M059J (cell line): Measurements from ENCODE around the gene CDC16. TPM values are rescaled to one million over a fixed set of nuclear protein-coding genes. Genes with fewer than 3 reads are reported as not detected.
"Not testable (repeated sequence)": the region's sequence is repeated elsewhere in the genome, so short reads cannot be mapped to it uniquely, and the experiment has no call there.

ENCODE experiments used
- DNase-seq: peaks from one replicate; pipeline ENCODE4 v3.0.0-alpha.2; 2012; ENCODE audit warnings: low read depth
- total RNA-seq: library from RNA; depleted of rRNA; stranded (reverse); fragments of >200 nt; shearing (Covaris generic); gene quantifications from 2 replicates; pipeline ENCODE4 v1.2.3, GENCODE V29; 2014; rRNA removed

Gene CDC16, protein sequence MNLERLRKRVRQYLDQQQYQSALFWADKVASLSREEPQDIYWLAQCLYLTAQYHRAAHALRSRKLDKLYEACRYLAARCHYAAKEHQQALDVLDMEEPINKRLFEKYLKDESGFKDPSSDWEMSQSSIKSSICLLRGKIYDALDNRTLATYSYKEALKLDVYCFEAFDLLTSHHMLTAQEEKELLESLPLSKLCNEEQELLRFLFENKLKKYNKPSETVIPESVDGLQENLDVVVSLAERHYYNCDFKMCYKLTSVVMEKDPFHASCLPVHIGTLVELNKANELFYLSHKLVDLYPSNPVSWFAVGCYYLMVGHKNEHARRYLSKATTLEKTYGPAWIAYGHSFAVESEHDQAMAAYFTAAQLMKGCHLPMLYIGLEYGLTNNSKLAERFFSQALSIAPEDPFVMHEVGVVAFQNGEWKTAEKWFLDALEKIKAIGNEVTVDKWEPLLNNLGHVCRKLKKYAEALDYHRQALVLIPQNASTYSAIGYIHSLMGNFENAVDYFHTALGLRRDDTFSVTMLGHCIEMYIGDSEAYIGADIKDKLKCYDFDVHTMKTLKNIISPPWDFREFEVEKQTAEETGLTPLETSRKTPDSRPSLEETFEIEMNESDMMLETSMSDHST
- 18.7 and 29.8 TPM in 2 replicates for total RNA-seq

DNA sequence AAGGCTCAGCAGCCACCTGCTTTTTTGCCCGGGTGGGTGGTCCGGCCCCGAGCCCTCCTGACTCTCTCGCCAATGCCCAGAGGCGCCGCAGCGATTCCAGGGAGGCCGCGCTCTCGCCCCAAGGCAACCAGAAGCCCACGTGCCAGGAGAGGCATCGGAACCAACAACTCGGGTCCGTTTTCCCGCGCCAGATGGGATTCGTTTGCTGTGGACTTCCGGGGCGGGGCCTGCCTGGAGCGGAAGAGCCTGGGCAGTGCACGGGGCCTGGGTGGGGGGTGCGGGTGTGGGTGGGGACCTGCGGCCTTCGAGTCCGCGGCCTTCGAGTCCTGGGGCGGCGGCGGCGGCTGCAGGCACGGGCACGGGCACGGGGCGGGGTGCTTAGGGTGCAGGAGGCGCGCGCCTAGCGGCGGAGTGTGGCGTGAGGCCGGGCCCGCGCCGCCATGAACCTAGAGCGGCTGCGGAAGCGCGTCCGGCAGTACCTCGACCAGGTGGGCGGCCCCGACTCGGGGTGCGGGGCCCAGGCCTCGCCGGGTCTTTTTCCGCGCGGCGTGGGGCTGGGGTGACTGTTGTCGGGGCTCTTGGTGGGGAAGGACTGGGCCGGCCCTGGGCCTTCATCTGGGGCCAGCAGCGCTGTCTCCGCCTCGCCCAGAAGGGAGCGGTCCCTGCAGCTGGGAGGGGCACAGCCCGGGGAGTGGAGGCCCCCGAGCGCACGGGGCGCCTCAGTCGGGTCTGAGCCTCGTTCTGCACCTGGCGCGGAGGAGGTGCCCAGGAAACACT lies at the start of gene CDC16:
TSS of gene CDC16 (plus strand) at position 253 of the 777 bp plus-strand sequence. CDS start at position 441, 188 bp downstream.
- peak; percentile 88 for DNase-seq

DNA sequence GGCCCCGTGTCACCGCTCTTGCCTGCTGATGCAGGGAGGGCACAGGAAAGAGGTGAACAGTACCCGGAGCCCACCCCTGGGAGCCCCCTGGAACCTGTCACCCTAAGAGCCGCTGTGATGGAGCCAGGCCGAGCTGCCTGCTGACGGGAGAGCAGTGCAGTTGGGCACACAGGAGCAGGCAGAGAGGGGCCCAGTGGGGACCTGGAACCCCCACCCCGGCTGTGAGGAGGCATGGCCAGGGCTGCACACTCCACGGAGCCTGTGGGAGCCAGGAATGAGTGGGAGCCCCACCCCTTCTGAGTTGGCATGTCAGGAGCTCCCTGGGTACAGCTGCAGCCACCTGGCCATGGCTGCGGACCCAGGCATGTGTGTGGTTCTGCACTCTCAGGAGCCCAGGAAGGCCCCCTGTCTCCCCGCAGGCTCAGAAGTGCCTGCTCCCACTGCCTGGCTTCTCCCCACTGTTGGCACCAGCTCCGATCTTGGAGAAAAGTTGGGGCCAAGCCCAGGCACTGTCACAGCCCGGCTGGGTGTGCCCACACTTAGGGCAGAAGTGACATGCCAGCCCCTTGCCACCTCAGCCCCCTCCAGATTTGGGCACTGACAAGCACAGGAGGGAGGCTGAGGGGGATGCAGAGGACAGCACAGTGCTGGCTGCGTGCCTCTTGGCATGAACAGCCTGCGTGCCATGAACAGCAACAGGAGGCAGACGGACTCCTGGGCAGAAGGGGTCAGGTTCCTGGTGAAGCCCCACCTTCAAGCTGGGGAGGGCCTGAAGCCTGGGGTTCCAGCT lies 49.3 kb upstream of the CDC16 start:
- no peak for DNase-seq

DNA sequence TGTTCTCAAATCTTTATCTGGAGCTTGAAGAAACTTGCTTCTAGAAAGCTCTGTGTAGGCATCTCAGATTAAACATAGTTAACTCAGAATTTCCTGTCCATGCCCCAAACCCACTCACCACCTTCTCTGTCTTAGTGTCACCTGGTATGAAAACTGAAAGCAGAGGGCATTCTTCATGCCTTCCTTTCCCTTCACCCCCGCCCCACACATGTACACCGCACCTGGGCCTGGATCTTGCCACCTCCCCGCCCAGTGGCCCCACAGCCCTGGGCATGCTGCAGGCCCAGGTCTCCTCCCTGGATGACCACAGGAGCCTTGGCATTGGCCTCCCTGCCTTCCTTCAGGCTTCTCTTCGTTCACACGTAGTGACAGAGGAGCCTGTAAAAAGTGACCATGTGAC lies 39.8 kb upstream of the CDC16 start:
- DNase-seq: no peak

DNA sequence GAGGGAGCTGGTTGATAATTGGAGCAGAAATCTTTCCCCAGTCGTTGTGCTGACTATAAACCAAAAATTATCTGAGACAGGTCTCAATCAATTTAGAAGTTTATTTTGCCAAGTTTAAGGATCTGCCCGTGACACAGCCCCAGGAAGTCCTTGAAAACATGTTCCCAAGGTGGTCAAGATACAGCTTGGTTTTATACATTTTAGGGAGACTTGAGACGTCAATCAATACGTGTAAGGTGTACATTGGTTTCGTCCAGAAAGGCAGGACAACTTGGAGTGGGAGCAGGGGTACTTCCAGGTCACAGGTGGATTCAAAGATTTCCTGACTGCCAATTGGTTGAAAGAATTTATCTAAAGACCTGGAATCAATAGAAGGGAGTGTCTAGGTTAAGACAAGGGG lies 38.1 kb upstream of the CDC16 start:
- DNase-seq: no peak

DNA sequence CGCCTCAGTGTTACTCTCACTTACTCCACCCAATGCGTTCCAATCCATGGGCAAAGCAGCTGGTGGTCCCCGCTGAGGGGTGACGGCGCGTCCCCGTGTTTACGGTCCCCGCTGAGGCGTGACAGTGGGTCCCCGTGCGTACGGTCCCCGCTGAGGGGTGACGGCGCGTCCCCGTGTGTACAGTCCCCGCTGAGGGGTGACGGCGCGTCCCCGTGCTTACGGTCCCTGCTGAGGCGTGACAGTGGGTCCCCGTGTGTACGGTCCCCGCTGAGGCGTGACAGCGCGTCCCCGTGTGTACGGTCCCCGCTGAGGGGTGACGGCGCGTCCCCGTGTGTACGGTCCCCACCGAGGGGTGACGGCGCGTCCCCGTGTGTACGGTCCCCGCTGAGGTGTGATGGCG lies 36.1 kb upstream of the CDC16 start:
- DNase-seq: no peak

DNA sequence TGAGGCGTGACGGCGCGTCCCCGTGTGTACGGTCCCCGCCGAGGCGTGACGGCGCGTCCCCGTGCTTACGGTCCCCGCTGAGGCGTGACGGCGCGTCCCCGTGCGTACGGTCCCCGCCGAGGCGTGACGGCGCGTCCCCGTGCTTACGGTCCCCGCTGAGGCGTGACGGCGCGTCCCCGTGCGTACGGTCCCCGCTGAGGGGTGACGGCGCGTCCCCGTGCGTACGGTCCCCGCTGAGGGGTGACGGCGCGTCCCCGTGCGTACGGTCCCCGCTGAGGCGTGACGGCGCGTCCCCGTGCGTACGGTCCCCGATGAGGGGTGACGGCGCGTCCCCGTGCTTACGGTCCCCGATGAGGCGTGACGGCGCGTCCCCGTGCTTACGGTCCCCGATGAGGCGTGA lies 35.2 kb upstream of the CDC16 start:
- DNase-seq: not testable (repeated sequence)

DNA sequence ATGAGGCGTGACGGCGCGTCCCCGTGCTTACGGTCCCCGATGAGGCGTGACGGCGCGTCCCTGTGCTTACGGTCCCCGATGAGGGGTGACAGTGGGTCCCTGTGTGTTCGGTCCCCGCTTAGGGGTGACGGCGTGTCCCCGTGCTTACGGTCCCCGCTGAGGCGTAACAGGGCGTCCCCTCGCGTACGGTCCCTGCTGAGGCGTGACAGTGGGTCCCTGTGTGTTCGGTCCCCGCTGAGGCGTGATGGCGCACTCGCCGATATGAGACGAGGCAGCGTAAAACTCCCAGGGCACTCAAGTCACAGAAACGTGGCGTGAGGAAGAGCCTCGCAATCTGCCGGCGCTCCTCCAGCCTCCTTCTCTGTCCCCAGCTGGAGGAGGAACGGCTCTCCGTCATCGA lies 34.7 kb upstream of the CDC16 start:
- DNase-seq: no peak

DNA sequence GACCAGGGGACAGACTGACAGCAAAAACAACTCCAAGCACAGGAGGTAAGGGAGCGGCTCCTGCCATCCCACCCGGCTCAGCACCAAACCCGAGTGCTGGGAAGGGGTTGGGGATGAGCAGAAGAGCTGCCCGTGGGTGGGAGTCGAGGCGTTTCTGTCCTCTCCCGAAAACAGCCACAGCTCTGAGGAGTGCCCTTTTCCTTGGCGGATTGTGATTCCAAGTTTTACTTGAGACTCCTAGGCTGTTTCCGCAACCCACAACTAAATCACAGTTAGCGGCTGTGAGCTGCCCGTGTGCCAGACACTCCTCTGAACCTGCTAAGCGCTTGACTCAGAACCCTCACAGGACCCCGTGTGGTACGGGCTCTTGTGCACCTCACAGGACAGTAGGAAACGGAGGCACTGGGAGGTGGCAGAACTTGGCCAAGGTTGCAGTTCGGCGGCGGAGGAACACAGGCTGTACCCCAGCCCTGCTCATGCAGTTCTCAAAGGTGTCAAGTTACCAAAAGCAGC lies 34.2 kb upstream of the CDC16 start:
- DNase-seq: no peak

DNA sequence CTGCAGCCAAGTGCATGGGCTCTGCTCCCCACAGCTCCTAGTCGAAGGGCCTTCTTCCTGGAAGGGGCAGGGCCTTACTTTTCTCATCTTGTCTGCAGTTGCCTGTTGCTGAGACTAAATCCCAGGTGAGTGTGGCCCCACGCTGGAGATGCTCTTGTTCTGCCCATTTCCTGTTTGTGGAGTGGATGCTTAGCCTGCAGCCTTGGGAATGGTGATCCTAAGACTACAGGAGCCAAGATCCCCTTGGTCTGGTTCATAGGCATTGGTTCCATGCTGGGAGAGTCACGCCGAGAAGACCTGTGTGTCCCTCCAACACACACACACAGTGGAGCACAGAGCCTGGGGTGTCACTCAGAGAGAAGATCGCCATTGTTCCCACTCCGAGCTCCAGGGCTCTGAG lies 32.1 kb upstream of the CDC16 start:
- no peak for DNase-seq

DNA sequence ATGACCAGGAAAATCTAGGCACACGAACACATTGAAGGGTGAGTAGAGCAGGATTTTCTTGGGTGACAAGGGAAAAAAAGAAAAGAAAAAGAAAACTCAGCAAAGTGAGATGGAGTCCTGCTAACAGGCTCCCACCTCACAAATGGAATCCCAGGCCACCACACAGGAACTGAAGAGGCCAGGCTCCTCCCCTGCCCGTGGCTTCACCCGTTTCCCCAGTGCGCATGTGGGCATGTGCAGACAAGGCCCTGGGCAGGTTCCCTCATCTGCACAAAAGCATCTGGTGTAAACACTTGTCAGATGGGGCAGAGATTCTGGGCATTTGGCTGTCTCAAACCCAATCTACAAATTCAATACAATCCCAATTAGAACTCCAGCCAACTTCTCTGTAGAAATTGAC lies 31.2 kb upstream of the CDC16 start:
- DNase-seq: no peak

DNA sequence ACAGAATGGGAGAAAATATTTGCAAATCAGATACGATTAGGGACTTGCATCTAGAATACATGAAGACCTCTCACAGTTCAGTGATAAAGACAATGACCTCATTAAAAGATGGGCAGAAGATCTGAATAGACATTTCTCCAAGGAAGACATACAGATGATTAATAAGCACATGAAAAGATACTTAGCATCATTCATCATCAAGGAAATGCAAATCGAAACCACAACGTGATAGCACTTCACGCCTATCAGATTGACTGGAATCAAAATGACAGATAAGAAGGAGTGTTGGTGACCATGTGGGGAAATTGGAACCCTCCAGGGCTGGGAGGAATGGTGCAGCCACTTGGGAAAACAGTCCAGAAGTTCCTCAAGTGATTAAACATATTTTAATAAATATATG lies 29.8 kb upstream of the CDC16 start:
- no peak for DNase-seq

DNA sequence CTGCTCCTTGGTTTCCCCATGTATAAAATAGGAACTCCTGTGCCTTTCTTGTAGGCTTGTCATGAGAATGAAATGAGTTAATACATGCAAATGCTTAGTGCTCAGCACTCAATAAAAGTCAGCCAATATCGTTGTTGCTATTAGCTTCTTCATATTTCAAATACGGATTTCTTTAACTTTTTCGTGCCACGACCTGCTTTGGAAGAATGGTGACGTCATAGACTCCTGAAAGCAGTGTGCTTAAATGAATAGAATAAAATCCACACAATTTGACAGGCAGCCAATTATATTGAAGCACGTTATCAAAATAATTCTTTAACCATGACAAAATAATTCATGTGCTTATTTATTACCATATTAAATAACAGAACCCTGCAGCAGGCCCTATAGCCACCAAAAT lies 26.6 kb upstream of the CDC16 start:
- DNase-seq: no peak

DNA sequence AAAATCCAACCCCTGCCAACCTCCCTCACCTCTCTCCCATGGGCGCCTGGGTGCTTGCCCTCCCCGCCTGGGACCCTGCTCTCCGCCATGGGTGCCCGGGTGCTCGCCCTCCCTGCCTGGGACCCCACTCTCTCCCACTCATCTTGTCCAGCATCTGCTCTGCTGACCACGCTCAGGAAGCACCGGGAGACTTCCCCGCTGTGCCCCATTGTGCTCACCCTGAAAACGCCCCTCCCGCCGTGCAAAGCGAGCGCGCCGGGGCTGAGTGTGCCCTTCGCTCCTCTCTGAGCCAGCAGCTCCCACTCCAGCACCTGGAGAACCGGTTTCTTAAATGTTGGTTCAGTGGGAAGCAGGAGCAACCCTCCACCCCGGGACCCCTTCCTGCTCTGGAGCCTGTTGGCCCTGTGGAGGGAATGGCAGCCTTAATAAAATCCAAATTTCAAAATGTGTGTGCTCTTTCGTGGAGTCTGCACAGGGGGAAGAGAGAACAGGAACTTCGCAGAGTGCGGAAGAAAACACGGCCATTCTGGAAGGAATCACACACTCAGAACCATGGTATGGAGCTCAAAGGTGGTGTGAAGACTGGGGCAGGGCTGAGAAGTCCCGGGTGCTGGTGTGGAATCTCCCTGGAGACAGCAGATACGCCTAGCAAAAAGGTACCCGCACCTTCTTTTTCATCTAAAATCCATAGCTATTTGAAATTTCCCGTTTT lies 23.1 kb upstream of the CDC16 start:
- DNase-seq: no peak

DNA sequence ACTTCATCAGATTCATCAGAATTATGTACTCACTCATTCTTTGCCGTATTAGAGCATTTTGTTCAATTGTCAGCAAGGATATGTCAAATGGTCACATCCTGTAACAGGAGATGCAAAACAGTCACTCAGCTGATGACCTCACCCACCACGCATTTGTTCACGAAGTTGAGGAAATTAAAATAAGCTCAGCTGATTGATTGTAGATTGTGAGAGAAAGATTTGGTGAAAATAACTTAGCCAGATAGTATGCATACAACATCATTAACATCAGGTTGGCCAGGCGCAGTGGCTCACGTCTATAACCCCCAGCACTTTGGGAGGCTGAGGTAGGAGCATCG lies 22.6 kb upstream of the CDC16 start:
- DNase-seq: peak; percentile 61

DNA sequence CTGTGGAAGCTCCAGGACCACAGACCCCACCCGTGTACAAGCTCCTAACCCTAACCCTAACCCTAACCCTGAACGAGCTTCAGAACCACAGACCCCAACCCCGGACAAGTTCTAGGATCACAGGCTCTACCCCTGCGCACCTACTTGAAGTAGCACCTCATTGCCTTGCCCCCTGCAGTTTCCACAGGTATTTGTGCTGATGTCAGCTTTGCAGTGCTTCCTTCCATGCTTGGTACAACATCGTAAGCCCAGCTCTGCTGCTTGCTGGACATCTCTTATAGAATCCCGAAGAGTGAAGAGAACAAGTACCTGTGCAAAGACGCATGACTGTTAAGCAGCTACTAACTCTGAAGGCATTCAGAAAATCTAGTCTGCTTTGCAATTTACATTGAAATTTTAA lies 20.7 kb upstream of the CDC16 start:
- no peak for DNase-seq

DNA sequence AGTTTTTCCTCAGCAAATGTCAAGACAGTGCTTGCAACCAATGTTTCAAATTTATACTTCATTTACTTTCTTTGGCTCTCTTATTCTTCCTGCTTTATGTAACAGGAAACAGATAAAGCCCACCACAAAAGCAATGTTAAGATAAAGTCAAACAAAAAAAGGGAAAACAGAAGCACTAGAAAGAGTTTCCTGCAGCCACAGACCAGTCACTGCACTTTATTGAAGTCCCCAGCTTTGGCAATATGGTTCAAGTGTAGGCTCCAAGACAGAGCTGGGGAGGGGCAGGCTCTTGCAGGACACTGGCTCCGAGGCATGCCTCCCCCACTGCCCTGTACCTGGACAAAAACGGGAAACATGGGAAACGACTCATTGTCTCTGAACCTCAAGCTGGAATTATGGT lies 15.3 kb upstream of the CDC16 start:
- no peak for DNase-seq

DNA sequence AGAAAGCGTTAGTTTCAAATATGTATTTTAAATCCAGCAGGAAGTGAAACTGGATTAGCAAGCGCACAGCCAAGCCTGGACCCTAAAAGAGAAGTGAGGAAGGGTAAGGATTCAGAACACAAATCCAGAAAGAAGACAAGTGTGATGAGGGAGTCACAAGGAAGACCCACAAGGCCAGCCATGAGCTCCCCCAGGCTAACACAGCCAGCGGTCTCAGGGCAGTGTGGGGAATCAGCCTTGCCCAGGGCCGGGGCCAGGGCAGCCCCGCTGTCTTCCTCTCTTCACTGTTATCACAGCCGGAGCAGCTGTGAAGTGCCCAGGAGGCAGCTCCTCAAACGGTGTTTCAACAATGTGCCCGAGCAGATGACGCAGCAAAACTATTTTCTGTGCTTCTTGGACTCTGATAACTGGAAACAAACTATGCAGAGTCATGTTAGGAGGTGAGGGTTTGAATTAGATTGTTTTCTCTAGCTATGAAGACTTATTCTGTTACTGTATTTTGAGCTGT lies 12.2 kb upstream of the CDC16 start:
- DNase-seq: no peak

DNA sequence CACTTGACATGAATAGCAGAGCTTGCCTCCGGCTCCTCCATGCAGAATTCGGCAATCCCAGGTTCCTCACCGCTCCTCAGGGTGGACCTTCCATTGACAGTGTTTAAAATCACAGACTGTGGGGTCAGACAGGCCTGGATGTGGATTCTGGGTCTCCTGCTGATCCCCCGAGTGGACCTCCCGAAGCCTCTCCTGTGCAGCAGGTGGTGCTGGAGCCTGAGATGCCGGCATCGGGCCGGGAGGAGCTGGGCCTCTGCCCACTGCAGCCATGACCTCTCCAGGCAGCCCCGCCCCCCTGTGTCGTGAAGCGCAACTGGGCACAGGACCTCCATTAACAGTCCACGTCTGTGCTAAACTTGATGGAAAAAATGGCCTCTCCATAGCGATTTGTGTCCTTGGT lies 10.5 kb upstream of the CDC16 start:
- no peak for DNase-seq

DNA sequence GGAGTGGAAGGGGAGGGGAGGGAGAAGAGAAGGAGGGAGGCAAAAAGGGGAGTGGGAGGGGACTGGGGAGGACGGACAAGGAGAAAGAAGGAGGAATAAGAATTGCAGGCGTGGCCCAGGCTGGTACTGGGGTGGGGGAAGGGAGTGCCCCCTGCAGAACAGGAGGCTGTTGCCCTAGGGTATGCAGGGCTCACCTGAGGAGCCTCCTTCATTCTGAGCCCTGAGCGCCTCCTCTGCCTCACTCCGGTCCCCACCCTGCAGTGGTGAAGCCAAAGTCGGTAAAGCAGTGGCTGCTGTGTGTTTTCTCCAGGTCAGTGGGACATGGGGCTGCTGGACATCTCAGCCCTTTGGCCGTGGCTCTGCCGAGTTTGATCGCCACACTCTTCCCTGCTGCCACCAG lies 9.1 kb upstream of the CDC16 start:
- DNase-seq: no peak

DNA sequence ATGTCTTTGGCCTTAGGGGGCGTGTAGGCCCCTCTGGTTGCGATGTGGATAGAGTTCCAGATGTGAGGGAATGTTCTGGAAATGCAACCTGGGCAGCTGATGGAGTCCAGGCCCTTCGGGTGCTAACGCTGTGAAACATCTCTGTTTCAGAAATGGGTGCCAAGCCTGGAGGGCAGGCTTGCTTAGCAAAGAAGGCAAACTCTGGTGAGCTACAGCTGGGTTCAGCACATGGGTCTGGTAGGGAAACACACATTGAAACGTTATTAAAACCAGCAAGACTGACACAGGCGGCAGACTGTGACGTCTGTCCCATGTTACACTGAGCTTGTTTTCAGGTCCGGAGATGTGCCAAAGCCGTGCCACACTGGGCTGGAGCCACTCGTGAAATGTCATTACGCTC lies 8.6 kb upstream of the CDC16 start:
- DNase-seq: no peak
